ENCODE results near the gene ITIH5.

DNA sequence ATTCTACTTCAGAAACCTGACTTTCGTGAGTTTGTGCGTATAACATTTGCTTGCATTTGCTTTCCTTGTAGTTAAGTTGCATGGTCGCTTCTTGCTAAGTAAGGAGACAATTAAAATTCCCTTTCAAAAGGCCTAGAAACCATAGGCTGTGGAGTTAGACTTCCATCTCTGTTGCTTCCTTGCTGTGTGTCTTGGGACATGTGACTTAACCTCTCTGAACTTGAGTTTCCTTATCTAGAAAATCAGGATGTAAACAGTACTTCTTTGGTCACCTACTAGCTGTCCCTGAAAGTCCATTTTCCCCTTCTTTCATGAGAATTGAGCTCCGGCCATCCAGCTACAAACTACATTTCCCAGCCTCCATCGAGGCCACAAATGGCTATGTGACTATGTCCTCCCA, 89.2 kb downstream of the ITIH5 start:
- TF ChIP-seq POLR2A (IDR thresholded peaks at IDR 0.05; ENCODE audit: low read length) (no peak), GATA1 (IDR thresholded peaks at IDR 0.05; ENCODE audit: low read depth, low read length) (no peak)
